EL (cell line): Measurements from ENCODE around the gene TARS1.
A peak's percentile ranks its signal among the peaks of the same experiment; 100 is the strongest.
"Not testable (repeated sequence)": the region's sequence is repeated elsewhere in the genome, so short reads cannot be mapped to it uniquely, and the experiment has no call there.

Experiments used
- DNase-seq: peaks from one replicate; pipeline ENCODE4 v3.0.0-alpha.2; 2016

TARS1 gene

DNA sequence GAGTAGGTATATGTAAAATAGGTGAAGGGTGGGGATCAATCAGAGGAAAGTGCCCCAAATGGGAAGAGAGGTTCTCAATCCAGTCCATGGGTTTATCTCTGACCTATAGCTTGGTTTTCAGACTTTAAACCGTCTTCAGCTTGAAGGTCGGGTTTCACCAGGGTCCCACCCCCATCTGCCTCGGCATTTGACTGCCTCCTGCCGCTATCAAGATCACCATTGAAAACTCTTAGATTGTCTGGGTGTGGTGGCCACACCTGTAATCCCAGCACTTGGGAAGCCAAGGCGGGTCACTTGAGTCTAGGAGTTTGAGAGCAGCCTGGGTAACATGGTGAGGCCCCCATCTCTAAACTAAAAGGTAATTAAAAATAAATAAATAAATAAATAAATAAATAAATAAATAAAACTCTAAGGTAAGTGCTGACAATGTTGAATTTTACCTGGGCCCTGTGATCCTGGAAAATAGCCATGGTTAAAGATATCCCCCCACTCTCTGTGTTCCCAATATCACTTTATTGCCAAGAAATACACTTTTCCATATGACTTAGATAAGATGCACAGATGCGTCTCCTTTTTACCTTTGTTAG is 48.8 kb downstream of the TARS1 start:
- no peak for DNase-seq

DNA sequence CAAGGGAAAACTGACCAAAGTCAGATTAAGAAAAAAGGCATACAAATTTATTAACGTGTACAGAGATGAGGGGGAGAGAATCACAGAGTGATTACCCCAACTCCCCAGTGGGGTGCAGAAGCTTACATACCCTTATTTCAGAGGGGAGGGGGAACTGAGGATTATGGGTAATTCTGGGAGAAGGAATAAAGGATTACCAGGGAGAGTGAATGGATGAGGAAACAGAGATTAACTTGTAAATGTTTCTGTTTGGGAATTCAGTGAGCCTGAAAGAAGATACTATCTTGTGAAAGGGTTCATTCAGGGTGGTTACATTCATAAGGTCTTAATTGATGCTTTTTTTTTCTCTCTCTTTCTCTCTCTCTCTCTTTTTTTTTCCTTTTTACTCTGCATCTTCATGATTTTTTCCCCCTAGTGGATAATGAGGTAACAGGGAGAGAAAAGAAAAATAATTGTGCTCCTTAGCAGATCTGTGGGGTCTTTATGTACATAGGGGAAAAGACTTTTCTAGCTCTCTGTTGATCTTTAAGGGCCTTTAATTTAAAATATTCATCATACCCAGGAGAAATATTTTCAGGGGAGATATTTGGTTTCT is 49.4 kb downstream of the TARS1 start:
- no peak for DNase-seq

DNA sequence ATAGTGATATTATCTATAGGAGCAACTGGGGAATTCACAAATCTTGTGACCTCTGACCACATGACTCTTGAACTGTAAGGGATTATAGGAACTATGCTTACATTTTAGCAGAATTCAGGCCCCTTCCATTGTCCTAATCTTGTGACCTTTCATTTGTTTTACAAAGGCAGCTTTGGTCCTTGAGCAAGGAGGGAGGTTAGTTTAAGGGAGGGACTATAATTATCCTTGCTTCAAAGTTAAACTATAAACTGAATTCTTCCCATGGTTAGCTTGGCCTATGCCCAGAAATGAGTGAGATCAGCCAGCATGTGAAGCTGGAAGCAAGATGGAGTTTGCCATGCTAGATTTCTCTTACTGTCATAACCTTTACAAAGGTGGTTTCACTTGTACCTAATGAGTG is 51.2 kb downstream of the TARS1 start:
- DNase-seq: no peak

DNA sequence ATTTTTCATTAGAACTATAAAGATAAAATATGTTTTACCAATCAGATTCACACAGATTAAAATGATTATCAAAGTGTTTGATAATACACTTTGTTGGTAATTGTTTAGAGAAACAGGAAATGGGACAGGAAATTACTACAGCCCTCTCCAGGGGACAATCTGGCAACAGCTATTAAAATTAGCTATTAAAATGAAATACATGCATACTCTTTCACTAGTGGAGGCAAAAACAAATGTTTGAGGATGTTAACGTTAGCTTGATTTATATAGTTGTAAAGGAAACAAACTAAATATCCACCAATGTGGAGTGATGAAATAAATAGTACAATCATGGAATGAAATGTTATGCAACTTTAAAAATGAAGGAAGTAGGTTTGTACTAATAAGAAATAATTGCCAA is 53.7 kb downstream of the TARS1 start:
- DNase-seq: no peak

DNA sequence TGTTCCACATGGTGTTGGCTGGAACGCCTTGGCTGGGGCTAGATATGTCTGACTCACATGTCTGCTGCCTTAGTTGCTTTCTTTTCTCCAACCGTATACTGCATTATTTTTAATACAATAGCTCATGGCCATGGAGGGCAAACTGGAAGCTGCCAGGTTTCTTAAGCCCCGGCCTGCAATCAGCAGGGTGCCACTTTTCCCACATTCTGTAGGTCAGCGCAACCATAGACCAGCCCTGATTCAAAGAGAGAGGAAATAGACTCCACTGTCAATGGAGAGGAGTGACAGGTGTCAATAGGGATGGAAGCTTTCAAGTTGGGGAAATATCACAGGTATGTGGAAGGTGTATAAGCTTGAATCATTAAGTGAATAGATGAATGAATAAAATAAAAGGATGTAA is 60.5 kb downstream of the TARS1 start:
- DNase-seq: no peak

DNA sequence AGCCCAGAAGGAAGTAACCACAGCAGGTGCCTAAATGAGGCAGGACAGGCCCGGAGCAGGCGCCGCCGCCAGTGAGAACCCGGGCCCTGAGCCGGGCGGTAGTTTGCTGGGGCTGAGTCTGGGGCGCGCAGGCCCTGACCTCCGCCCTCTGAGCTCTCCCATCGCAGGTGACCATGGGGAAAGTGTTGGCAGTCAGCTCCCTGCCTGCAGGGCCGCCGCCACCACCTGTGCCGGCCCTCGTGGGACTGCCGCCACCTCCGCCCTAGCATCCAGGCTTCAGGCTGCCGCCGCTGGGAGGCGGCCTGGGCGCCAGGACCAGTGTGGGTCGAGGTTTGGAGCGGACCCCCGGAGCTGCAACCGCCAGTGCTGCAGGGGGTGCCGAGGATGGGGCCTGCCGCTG is 61.1 kb downstream of the TARS1 start:
- DNase-seq: no peak

DNA sequence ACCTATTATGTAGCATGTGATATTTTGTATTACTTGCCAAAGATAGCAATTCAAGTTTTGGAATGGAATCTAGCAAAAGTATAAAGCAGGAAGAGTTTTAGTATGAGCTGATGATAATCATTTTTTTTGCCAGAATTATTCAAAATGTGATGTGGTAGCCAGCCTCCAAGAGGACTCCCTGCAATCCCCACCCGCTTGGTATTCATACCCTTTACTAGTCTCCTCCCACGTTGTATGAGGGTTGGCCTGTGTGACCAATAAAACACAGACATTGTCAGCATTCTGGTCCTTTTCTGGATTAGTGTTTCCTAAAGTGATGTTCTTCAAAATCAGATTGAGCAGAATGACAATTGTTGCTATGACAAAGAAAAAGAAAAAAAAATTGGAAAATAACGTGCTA is 63.8 kb downstream of the TARS1 start:
- DNase-seq: no peak

DNA sequence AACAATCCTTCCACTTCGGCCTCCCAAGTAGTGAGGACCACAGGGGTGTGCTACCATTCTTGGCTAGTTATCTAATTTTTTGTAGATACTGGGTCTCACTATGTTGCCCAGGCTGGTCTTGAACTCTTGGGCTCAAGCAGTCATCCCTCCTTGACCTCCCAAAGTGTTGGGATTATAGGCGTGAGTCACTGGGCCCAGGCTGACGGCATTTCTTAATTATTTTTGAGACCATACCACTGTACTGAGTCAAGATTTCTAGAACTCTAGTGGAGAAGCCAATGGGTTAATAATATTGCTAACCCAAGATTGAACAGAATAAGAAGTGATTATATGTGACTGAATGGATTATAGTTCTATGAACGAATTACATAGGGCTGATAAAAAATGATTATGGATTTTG is 66.7 kb downstream of the TARS1 start:
- peak; percentile 70 for DNase-seq

DNA sequence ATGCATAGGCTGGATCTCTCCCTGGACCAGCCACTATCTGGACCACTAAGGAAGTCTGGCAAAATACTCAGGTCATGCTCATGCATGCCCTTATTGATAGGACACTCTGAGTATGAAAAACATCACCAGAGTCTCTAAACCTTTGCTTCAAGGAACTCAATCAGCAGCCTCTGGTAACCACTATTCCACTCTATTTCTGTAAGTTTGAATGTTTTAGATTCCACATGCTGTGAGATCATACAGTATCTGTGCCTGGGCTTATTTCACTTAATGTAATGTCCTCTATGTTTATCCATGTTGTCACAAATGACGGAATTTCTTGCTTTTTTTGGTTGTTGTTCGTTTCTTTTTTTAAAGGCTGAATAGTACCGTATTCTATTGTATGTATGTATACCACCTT is 68.3 kb downstream of the TARS1 start:
- peak; percentile 20 for DNase-seq

DNA sequence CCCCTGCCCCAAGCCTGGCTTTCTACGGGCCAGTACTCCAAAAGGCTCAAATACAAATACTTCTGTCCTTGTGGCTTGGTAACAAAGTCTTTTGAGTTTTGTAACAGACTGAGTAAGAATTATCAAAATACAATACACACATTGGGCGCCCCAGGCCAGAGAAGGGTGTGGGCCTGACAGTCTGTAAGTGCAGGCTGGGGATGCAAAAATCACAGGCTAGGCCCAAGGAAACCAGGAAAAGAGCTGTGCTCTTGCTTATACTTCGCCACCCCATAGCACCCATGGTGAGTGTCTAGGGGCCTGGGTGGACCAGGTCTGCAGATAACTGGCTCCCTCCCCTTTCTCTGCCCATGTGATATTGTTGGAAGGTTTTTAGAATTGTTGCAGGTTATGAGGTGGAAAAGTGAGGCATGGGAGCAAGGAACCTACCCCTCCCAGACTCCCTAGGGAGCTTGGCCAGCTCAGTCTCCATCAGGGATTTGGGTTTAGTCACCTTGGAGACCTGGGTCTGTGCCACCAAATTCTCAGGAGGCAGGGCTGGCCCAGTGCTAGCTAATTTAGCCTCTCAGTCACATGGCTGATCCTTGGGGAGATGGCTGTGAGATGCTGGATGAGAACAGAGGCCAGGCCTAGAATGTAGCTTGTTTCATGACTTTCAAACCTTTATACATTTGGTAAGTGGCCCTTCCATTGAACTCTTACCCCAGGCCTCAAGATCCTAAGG is 72.9 kb downstream of the TARS1 start:
- DNase-seq: no peak

DNA sequence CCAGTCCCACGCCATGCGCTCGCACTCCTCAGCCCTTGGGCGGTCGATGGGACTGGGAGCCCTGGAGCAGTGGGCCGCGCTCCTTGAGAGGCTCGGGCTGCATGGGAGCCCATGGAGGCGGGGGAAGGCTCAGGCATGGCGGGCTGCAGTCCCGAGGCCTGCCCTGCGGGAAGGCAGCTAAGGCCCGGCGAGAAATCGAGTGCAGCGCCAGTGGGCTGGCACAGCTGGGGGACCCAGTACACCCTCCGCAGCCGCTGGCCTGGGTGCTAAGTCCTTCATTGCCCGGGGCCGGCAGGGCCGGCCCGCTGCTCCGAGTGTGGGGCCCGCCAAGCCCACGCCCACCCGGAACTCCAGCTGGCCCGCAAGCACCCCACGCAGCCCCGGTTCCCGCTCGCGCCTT is 74.6 kb downstream of the TARS1 start:
- DNase-seq: not testable (repeated sequence)

- no peak for DNase-seq
Measured at GRCh38 chr5:33516421-33516820, 75.7 kb downstream of the TARS1 start.
